ENCODE results near the gene PFN1.
A peak's percentile ranks its signal among the peaks of the same experiment; 100 is the strongest.

Gene PFN1

GRCh38 chr17:4956493-4957061, 8.2 kb upstream of the PFN1 start:
- Histone ChIP-seq H3K79me2 (ENCODE audit: control insufficient read depth, insufficient read depth, low read length) (no peaks in the 10 kb centered on the region), H2BK5ac (ENCODE audit: low read length) (no peak overlapping the region), H4K8ac (ENCODE audit: low read depth, low read length) (no peak overlapping the region), H3K36me3 (ENCODE audit: control insufficient read depth, insufficient read depth, low read length) (peaks cover 4% of the 10 kb centered on the region), H3K4me1 (ENCODE audit: control insufficient read depth, low read depth, low read length) (peaks cover 3% of the 10 kb centered on the region), H2BK15ac (replicated peaks; ENCODE audit: low read depth) (no peak overlapping the region), H3K79me1 (ENCODE audit: low read length) (no peaks in the 10 kb centered on the region), H3K56ac (ENCODE audit: low read length) (no peak overlapping the region), H4K5ac (ENCODE audit: low read length) (no peak overlapping the region), H3K4me3 (ENCODE audit: low read length) (no peak overlapping the region), H3K4me2 (ENCODE audit: low read length) (no peak overlapping the region), H2AK5ac (ENCODE audit: low read length) (no peak overlapping the region), H3K23ac (ENCODE audit: low read length) (no peak overlapping the region), H3K4ac (ENCODE audit: low read depth, low read length) (no peak overlapping the region), H3K27ac (ENCODE audit: low read depth, low read length) (no peak overlapping the region), H3K18ac (ENCODE audit: low read length) (no peak overlapping the region), H3K27me3 (ENCODE audit: insufficient read depth, low read length, poor library complexity) (no peaks in the 10 kb centered on the region), H2BK120ac (ENCODE audit: low read depth, low read length) (no peak overlapping the region), H3K9ac (ENCODE audit: low read length) (no peak overlapping the region)
- peak; percentile 58 for DNase-seq
- WGBS (ENCODE audit: extremely low coverage, insufficient coverage, low lambda C conversion rate), result no CpG with 5 or more reads among the region's 10 CpGs

- no CpG with 5 or more reads among the region's 8 CpGs for WGBS (ENCODE audit: extremely low coverage, insufficient coverage, low lambda C conversion rate)
- Histone ChIP-seq H3K23ac (ENCODE audit: low read length) (no peak overlapping the region), H3K4me1 (ENCODE audit: control insufficient read depth, low read depth, low read length) (peaks cover 11% of the 10 kb centered on the region), H3K9ac (ENCODE audit: low read length) (no peak overlapping the region), H3K56ac (ENCODE audit: low read length) (no peak overlapping the region), H3K4ac (ENCODE audit: low read depth, low read length) (no peak overlapping the region), H3K27ac (ENCODE audit: low read depth, low read length) (no peak overlapping the region), H3K79me1 (ENCODE audit: low read length) (peaks cover 2% of the 10 kb centered on the region), H3K27me3 (ENCODE audit: insufficient read depth, low read length, poor library complexity) (no peaks in the 10 kb centered on the region), H2BK15ac (replicated peaks; ENCODE audit: low read depth) (no peak overlapping the region), H3K36me3 (ENCODE audit: control insufficient read depth, insufficient read depth, low read length) (peaks cover 4% of the 10 kb centered on the region), H2BK120ac (ENCODE audit: low read depth, low read length) (no peak overlapping the region), H2BK5ac (ENCODE audit: low read length) (no peak overlapping the region), H3K79me2 (ENCODE audit: control insufficient read depth, insufficient read depth, low read length) (no peaks in the 10 kb centered on the region), H4K5ac (ENCODE audit: low read length) (no peak overlapping the region), H3K4me3 (ENCODE audit: low read length) (no peak overlapping the region), H2AK5ac (ENCODE audit: low read length) (no peak overlapping the region), H3K18ac (ENCODE audit: low read length) (no peak overlapping the region), H3K4me2 (ENCODE audit: low read length) (no peak overlapping the region), H4K8ac (ENCODE audit: low read depth, low read length) (no peak overlapping the region)
- DNase-seq, result no peak
Observed at GRCh38 chr17:4955091-4955490, 6.8 kb upstream of the PFN1 start.

GRCh38 chr17:4953451-4953961, 5.2 kb upstream of the PFN1 start:
- WGBS (ENCODE audit: extremely low coverage, insufficient coverage, low lambda C conversion rate), result no CpG with 5 or more reads among the region's 14 CpGs
- Histone ChIP-seq H3K56ac (ENCODE audit: low read length) (no peak overlapping the region), H3K27ac (ENCODE audit: low read depth, low read length) (no peak overlapping the region)

GRCh38 chr17:4951486-4951885, 3.2 kb upstream of the PFN1 start:
- WGBS (ENCODE audit: extremely low coverage, insufficient coverage, low lambda C conversion rate), result no CpG with 5 or more reads among the region's 3 CpGs

More at GRCh38 chr17:4953451-4953961, 5.2 kb upstream of the PFN1 start:
- Histone ChIP-seq H3K4ac (ENCODE audit: low read depth, low read length) (no peak overlapping the region), H2BK120ac (ENCODE audit: low read depth, low read length) (no peak overlapping the region), H2BK5ac (ENCODE audit: low read length) (no peak overlapping the region), H3K9ac (ENCODE audit: low read length) (no peak overlapping the region), H3K79me2 (ENCODE audit: control insufficient read depth, insufficient read depth, low read length) (no peaks in the 10 kb centered on the region), H3K36me3 (ENCODE audit: control insufficient read depth, insufficient read depth, low read length) (no peaks in the 10 kb centered on the region), H2BK15ac (replicated peaks; ENCODE audit: low read depth) (no peak overlapping the region), H3K4me3 (ENCODE audit: low read length) (no peak overlapping the region), H3K27me3 (ENCODE audit: insufficient read depth, low read length, poor library complexity) (no peaks in the 10 kb centered on the region), H3K18ac (ENCODE audit: low read length) (no peak overlapping the region), H3K79me1 (ENCODE audit: low read length) (peaks cover 2% of the 10 kb centered on the region), H3K4me2 (ENCODE audit: low read length) (no peak overlapping the region), H2AK5ac (ENCODE audit: low read length) (no peak overlapping the region), H3K4me1 (ENCODE audit: control insufficient read depth, low read depth, low read length) (peaks cover 11% of the 10 kb centered on the region), H4K8ac (ENCODE audit: low read depth, low read length) (no peak overlapping the region), H4K5ac (ENCODE audit: low read length) (no peak overlapping the region), H3K23ac (ENCODE audit: low read length) (no peak overlapping the region)
- no peak for DNase-seq

GRCh38 chr17:4950746-4951204, 2.4 kb upstream of the PFN1 start, which contains the start of gene ENO3:
ENO3 (plus strand) TSS chr17:4951119; CDS start chr17:4951830, 711 bp downstream.
- H3K4me2 ChIP-seq (ENCODE audit: low read length), result peak within 1 kb of the TSS; percentile 95
- H3K4me1 ChIP-seq (ENCODE audit: control insufficient read depth, low read depth, low read length), result peaks cover 15% of the 10 kb centered on the region
- peak within 1 kb of the TSS; percentile 99 for H3K18ac ChIP-seq (ENCODE audit: low read length)
- H2AK5ac ChIP-seq (ENCODE audit: low read length), result peak within 1 kb of the TSS; percentile 82
- H2BK120ac ChIP-seq (ENCODE audit: low read depth, low read length), result peak within 1 kb of the TSS; percentile 62
- peak within 1 kb of the TSS; percentile 99 for H3K4ac ChIP-seq (ENCODE audit: low read depth, low read length)
- peak within 1 kb of the TSS; percentile 99 for H3K27ac ChIP-seq (ENCODE audit: low read depth, low read length)
- H2BK5ac ChIP-seq (ENCODE audit: low read length), result peak within 1 kb of the TSS; percentile 96
- no CpG with 5 or more reads among the region's 7 CpGs for WGBS (ENCODE audit: extremely low coverage, insufficient coverage, low lambda C conversion rate)
- H3K4me3 ChIP-seq (ENCODE audit: low read length), result peak within 1 kb of the TSS; percentile 72
- DNase-seq, result peak; percentile 35
- H3K9ac ChIP-seq (ENCODE audit: low read length), result peak within 1 kb of the TSS; percentile 97
- peak within 1 kb of the TSS; percentile 98 for H3K56ac ChIP-seq (ENCODE audit: low read length)
- peaks cover 4% of the 10 kb centered on the region for H3K79me1 ChIP-seq (ENCODE audit: low read length)
- H3K23ac ChIP-seq (ENCODE audit: low read length), result peak within 1 kb of the TSS; percentile 94
- peaks cover 10% of the 10 kb centered on the region for H3K36me3 ChIP-seq (ENCODE audit: control insufficient read depth, insufficient read depth, low read length)
- peaks cover 24% of the 10 kb centered on the region for H3K79me2 ChIP-seq (ENCODE audit: control insufficient read depth, insufficient read depth, low read length)
- no peaks in the 10 kb centered on the region for H3K27me3 ChIP-seq (ENCODE audit: insufficient read depth, low read length, poor library complexity)
- no peak within 1 kb of the TSS for H4K5ac ChIP-seq (ENCODE audit: low read length)
- H4K8ac ChIP-seq (ENCODE audit: low read depth, low read length), result peak within 1 kb of the TSS; percentile 77
- H2BK15ac ChIP-seq (replicated peaks; ENCODE audit: low read depth), result peak within 1 kb of the TSS; percentile 20

More at GRCh38 chr17:4951486-4951885, 3.2 kb upstream of the PFN1 start:
- Histone ChIP-seq H3K79me2 (ENCODE audit: control insufficient read depth, insufficient read depth, low read length) (peaks cover 17% of the 10 kb centered on the region), H2BK15ac (replicated peaks; ENCODE audit: low read depth) (peak overlapping the region; percentile 20), H4K5ac (ENCODE audit: low read length) (no peak overlapping the region), H3K27me3 (ENCODE audit: insufficient read depth, low read length, poor library complexity) (no peaks in the 10 kb centered on the region), H3K23ac (ENCODE audit: low read length) (no peak overlapping the region), H3K36me3 (ENCODE audit: control insufficient read depth, insufficient read depth, low read length) (peaks cover 4% of the 10 kb centered on the region), H3K27ac (ENCODE audit: low read depth, low read length) (peak overlapping the region; percentile 99), H3K4ac (ENCODE audit: low read depth, low read length) (peak overlapping the region; percentile 71), H3K4me2 (ENCODE audit: low read length) (peak overlapping the region; percentile 95), H3K56ac (ENCODE audit: low read length) (peak overlapping the region; percentile 98), H3K9ac (ENCODE audit: low read length) (peak overlapping the region; percentile 97), H2BK5ac (ENCODE audit: low read length) (peak overlapping the region; percentile 56), H4K8ac (ENCODE audit: low read depth, low read length) (no peak overlapping the region), H2AK5ac (ENCODE audit: low read length) (peak overlapping the region; percentile 78), H3K4me3 (ENCODE audit: low read length) (no peak overlapping the region), H3K4me1 (ENCODE audit: control insufficient read depth, low read depth, low read length) (peaks cover 11% of the 10 kb centered on the region), H3K79me1 (ENCODE audit: low read length) (peaks cover 2% of the 10 kb centered on the region), H3K18ac (ENCODE audit: low read length) (peak overlapping the region; percentile 65), H2BK120ac (ENCODE audit: low read depth, low read length) (peak overlapping the region; percentile 18)
- DNase-seq, result peak; percentile 54
